ENCODE results near the gene SPPL2B.

Gene SPPL2B

DNA sequence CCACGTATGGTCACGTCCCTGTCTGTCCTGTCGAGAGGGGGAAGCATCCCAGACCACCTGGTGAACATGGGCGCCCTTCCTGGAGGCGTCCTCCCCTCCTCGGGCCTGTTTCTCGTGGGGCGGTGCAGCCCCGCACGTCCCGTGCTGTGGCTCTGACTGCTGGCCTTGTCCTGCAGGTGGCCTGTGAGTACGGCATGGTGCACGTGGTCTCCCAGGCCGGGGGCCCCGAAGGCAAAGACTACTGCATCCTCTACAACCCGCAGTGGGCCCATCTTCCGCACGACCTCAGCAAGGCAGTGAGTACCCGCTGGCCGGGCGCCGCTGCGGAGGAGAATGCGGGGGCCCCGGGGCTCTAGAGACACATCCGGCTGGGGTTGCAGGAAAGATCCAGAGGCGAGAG lies 5.9 kb downstream of the SPPL2B start:
- TF ChIP-seq, protein P1, sequence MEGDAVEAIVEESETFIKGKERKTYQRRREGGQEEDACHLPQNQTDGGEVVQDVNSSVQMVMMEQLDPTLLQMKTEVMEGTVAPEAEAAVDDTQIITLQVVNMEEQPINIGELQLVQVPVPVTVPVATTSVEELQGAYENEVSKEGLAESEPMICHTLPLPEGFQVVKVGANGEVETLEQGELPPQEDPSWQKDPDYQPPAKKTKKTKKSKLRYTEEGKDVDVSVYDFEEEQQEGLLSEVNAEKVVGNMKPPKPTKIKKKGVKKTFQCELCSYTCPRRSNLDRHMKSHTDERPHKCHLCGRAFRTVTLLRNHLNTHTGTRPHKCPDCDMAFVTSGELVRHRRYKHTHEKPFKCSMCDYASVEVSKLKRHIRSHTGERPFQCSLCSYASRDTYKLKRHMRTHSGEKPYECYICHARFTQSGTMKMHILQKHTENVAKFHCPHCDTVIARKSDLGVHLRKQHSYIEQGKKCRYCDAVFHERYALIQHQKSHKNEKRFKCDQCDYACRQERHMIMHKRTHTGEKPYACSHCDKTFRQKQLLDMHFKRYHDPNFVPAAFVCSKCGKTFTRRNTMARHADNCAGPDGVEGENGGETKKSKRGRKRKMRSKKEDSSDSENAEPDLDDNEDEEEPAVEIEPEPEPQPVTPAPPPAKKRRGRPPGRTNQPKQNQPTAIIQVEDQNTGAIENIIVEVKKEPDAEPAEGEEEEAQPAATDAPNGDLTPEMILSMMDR (IDR thresholded peaks at IDR 0.05), result no peak

DNA sequence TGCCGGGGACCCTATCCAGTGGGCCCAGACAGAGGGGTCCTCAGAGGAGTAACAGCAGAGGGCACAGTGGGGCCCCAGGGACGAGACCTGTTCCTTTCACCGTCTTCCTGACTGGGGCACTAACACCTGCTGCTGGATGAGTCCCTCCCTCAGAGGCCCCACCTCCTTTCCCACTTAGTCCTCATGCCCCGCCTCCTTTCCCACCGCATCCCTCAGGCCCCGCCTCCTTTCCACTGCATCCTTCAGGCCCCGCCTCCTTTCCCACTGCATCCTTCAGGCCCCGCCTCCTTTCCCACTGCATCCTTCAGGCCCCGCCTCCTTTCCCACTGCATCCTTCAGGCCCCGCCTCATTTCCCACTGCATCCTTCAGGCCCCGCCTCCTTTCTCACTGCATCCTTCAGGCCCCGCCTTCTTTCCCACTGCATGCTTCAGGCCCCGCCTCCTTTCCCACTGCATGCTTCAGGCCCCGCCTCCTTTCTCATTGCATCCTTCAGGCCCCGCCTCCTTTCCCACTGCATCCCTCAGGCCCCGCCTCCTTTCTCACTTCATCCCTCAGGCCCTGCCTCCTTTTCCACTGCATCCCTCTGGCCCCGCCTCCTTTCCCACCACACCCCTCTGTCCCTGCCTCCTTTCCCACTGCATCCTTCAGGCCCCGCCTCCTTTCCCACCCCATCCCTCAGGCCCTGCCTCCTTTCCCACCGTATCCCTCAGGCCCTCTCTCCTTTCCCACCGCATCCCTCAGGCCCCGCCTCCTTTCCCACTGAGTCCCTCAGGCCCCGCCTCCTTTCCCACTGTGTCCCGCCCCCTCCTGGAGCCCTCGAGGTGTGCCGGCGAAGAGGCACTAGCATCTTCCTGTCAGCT lies 6.7 kb downstream of the SPPL2B start:
- TF ChIP-seq, protein P1 (IDR thresholded peaks at IDR 0.05), result no peak

DNA sequence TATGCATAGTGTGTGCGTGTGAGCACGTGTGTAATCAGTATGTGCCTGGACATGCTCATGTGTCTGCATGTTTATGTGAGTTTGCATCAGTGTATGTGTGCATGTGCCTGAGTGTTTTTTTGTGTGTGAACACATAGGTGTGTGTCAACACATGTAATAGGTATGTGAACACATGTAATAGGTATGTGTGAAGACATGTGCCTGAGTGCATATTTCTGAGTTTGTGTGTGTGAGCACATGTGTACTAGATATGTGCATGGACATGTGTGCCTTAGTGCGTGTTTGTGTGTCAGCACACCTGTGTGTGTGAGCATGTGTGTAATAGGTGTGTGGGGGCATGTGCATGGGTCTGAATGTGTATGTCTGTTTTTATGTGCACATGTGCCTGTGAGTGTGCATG lies 7.4 kb downstream of the SPPL2B start:
- TF ChIP-seq, protein P1 (IDR thresholded peaks at IDR 0.05), result no peak

DNA sequence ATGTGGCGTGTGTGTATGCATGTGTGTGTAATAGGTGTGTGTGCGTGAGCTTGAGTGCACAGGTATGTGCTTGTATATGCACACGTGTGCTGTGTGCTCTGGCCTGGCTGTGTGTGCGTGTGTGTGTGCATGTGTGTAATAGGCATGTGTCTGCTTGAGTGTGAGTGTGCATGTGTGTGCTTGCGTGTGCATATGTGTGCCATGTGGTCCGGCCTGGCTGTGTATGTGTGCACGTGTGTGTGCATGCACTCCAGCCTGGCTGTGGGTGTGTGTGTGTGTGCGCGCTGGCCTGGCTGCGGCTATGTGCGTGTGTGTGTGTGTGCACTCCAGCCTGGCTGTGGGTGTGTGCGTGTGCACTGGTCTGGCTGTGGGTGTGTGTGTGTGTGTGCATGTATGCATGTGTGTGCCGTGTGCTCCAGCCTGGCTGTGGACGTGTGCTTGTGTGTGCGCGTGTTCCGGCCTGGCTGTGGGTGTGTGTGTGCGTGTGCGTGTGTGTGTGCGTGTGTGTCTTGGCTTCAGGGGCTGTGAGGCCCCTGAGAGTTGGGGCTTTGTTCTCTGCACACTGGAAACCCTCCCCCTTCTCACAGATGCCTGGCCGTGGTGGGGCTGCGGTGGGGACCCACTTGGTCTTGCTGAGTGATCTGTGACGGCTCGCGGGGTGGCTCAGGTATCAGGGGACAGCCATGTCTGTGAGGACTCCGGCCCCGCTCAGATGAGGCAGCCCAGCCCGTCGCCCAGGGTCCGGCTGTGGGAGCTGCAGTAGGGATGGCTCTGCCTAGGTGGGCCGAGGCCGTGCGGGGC lies 8.2 kb downstream of the SPPL2B start:
- TF ChIP-seq, protein P1 (IDR thresholded peaks at IDR 0.05), result no peak

DNA sequence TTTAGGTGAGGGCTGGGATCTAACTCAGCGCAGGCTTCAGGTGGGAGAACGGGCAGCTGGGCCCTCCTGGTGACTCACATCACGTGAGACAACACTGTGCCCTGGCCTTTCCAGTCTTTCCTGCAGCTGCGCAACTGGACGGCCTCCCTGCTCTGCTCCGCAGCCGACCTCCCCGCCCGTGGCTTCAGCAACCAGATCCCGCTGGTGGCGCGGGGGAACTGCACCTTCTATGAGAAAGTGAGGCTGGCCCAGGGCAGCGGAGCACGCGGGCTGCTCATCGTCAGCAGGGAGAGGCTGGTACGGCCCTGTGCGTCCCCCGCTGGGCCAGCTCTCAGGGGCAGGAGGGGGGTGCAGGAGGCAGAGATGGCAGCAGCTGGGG lies 8.8 kb downstream of the SPPL2B start:
- TF ChIP-seq, protein P1 (IDR thresholded peaks at IDR 0.05), result no peak

DNA sequence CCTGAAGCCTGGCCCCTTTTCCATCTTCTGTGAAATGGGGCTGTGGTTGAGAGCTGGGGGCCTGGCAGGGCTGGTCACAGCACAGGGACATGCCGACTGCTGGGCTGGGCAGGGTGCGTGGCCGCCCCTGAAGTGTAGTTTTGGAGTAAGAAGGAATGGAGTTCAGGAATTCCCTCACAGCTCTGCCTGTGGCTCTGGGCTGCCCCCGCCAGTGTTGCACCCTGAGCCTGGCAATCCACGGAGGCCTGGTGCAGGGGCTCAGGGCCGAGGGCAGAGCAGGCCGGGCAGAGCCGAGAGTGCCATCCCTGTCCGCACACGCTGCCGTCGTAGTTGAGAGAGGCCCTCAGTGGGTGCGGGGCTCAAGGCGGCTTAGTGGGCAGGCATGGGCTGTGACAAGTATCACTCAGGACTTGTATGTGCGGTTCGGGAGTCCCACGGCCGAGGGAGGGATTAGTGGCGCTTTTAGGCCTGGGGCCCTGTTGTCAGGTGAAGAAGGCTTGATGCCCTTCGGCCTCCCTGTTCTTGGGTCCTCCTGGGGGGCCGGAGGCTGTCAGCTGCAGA lies 9.7 kb downstream of the SPPL2B start:
- TF ChIP-seq, protein P1 (IDR thresholded peaks at IDR 0.05), result no peak

DNA sequence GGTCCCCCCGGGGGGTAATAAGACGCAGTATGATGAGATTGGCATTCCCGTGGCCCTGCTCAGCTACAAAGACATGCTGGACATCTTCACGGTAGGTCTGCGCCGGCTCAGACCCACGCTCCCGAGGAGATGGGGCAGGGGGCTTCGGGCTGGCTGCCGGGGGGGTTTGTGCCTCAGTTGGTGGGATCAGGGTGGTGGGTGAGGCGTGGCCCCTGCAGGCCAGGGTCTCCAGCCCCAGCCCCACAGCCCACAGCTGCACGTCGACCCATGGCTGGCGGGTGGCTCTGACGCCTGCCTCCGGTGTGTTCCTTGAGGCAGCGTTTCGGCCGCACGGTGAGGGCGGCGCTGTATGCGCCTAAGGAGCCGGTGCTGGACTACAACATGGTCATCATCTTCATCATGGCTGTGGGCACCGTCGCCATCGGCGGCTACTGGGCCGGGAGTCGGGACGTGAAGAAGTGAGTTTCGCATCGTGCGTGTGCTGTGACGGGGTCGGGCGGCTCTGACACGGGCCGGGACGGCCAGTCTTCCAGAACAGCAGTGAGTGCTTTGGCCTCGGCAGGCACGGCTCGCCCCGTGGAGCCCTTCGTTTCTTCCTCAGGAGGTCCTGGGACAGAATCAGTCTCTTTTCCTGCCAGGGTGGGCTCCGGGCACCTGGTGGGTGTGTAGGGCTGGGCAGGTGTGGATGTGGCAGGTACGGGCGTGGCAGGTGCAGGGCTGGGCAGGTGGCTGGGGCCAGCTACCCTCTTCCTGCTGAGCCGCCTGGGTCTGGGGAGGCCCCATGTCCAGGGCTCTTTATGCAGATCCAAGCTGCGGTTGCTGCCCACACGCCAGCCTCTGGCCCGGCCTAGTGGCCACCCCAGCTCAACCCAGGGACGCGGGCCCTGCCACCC lies 10.5 kb downstream of the SPPL2B start:
- TF ChIP-seq, protein P1 (IDR thresholded peaks at IDR 0.05), result no peak

Measured in LNCAP (cell line).